Stomach smooth muscle (tissue), 2 donors: ENCODE results near the gene ARHGEF7.

Experiments used
- H3K27ac ChIP-seq: one replicate; pipeline ENCODE4 v1.7.0; 2013; ENCODE audit warnings: mild to moderate bottlenecking, low read length, inconsistent platforms
- H3K27me3 ChIP-seq, 2 donors: one replicate each; pipeline ENCODE4 v1.7.0; 2013; ENCODE audit warnings: low read length in 2 of 2; ENCODE audit not compliant: insufficient read depth in 2 of 2, control insufficient read depth in 1 of 2
- H3K36me3 ChIP-seq, 2 donors: one replicate each; pipeline ENCODE4 v1.7.0; 2013; ENCODE audit warnings: low read length in 2 of 2; ENCODE audit not compliant: control insufficient read depth in 2 of 2, insufficient read depth in 2 of 2
- H3K4me1 ChIP-seq: one replicate; pipeline ENCODE4 v1.7.0; 2013; ENCODE audit warnings: low read length; ENCODE audit not compliant: control insufficient read depth, insufficient read depth
- H3K4me3 ChIP-seq, 2 donors: one replicate each; pipeline ENCODE4 v1.7.0; 2013; ENCODE audit warnings: low read length in 2 of 2
- H3K9ac ChIP-seq, 2 donors: one replicate each; pipeline ENCODE4 v1.7.0; 2013; ENCODE audit warnings: low read length in 2 of 2, mild to moderate bottlenecking in 1 of 2
- H3K9me3 ChIP-seq, 2 donors: one replicate each; pipeline ENCODE4 v1.7.0; 2013; ENCODE audit warnings: low read length in 2 of 2; ENCODE audit not compliant: control insufficient read depth in 2 of 2
- donor health status: healthy.
- donor health status: Pancreatic carcinoma.

The ARHGEF7 gene

GRCh38 chr13:111318386-111318785 lies 203.3 kb downstream of the ARHGEF7 start:
- Histone ChIP-seq H3K27ac (no peak overlapping the region), H3K9ac (no peak overlapping the region), H3K4me1 (no peaks in the 10 kb centered on the region), H3K36me3 (peaks cover 0 to 2% of the 10 kb centered on the region in 2 donors), H3K27me3 (no peaks in the 10 kb centered on the region), H3K9me3 (no peaks in the 10 kb centered on the region), H3K4me3 (no peak overlapping the region)

GRCh38 chr13:111319521-111319920 lies 204.4 kb downstream of the ARHGEF7 start:
- Histone ChIP-seq H3K36me3 (peaks cover 0 to 2% of the 10 kb centered on the region in 2 donors), H3K9me3 (no peaks in the 10 kb centered on the region), H3K9ac (no peak overlapping the region), H3K4me3 (no peak overlapping the region), H3K27me3 (no peaks in the 10 kb centered on the region), H3K4me1 (no peaks in the 10 kb centered on the region), H3K27ac (no peak overlapping the region)

- peaks cover 0 to 2% of the 10 kb centered on the region in 2 donors for H3K36me3 ChIP-seq
- no peak within 1 kb of the TSS for H3K9ac ChIP-seq
These were observed 205.1 kb downstream of the ARHGEF7 start, which contains the start of gene TEX29 for GRCh38 chr13:111319998-111320911. TSS of gene TEX29 (plus strand) at chr13:111320642. CDS start at chr13:111320891, 249 bp downstream.

GRCh38 chr13:111322001-111322915 lies 207.1 kb downstream of the ARHGEF7 start:
- no peak overlapping the region for H3K27ac ChIP-seq
- no peaks in the 10 kb centered on the region for H3K4me1 ChIP-seq
- H3K9me3 ChIP-seq = no peaks in the 10 kb centered on the region
- H3K9ac ChIP-seq = no peak overlapping the region
- H3K4me3 ChIP-seq = no peak overlapping the region
- no peaks in the 10 kb centered on the region for H3K36me3 ChIP-seq
- H3K27me3 ChIP-seq = no peaks in the 10 kb centered on the region

More at GRCh38 chr13:111319998-111320911, 205.1 kb downstream of the ARHGEF7 start, which contains the start of gene TEX29:
- Histone ChIP-seq H3K9me3 (no peaks in the 10 kb centered on the region), H3K27ac (no peak within 1 kb of the TSS), H3K27me3 (no peaks in the 10 kb centered on the region), H3K4me1 (no peaks in the 10 kb centered on the region), H3K4me3 (no peak within 1 kb of the TSS)

GRCh38 chr13:111322916-111323331 lies 207.8 kb downstream of the ARHGEF7 start:
- H3K4me3 ChIP-seq = no peak overlapping the region

GRCh38 chr13:111323549-111323948 lies 208.4 kb downstream of the ARHGEF7 start:
- H3K9me3 ChIP-seq = no peaks in the 10 kb centered on the region
- no peak overlapping the region for H3K4me3 ChIP-seq
- H3K9ac ChIP-seq = no peak overlapping the region
- no peaks in the 10 kb centered on the region for H3K4me1 ChIP-seq
- no peaks in the 10 kb centered on the region for H3K36me3 ChIP-seq
- H3K27ac ChIP-seq = no peak overlapping the region
- no peaks in the 10 kb centered on the region for H3K27me3 ChIP-seq

More at GRCh38 chr13:111322916-111323331, 207.8 kb downstream of the ARHGEF7 start:
- H3K36me3 ChIP-seq = no peaks in the 10 kb centered on the region
- H3K9me3 ChIP-seq = no peaks in the 10 kb centered on the region
- no peak overlapping the region for H3K27ac ChIP-seq
- H3K4me1 ChIP-seq = no peaks in the 10 kb centered on the region
- no peak overlapping the region for H3K9ac ChIP-seq
- no peaks in the 10 kb centered on the region for H3K27me3 ChIP-seq

GRCh38 chr13:111323950-111324651 lies 209.0 kb downstream of the ARHGEF7 start:
- Histone ChIP-seq H3K27ac (no peak overlapping the region), H3K4me1 (no peaks in the 10 kb centered on the region), H3K36me3 (no peaks in the 10 kb centered on the region), H3K27me3 (no peaks in the 10 kb centered on the region), H3K9ac (no peak overlapping the region), H3K9me3 (no peaks in the 10 kb centered on the region), H3K4me3 (no peak overlapping the region)

GRCh38 chr13:111324736-111325135 lies 209.6 kb downstream of the ARHGEF7 start:
- H3K27ac ChIP-seq = no peak overlapping the region
- H3K9me3 ChIP-seq = no peaks in the 10 kb centered on the region
- no peaks in the 10 kb centered on the region for H3K36me3 ChIP-seq
- no peaks in the 10 kb centered on the region for H3K27me3 ChIP-seq
- no peaks in the 10 kb centered on the region for H3K4me1 ChIP-seq
- no peak overlapping the region for H3K9ac ChIP-seq
- no peak overlapping the region for H3K4me3 ChIP-seq

- no peak overlapping the region for H3K9ac ChIP-seq
- no peaks in the 10 kb centered on the region for H3K9me3 ChIP-seq
- H3K27me3 ChIP-seq = no peaks in the 10 kb centered on the region
- no peaks in the 10 kb centered on the region for H3K36me3 ChIP-seq
- H3K4me3 ChIP-seq = no peak overlapping the region
- no peak overlapping the region for H3K27ac ChIP-seq
- H3K4me1 ChIP-seq = no peaks in the 10 kb centered on the region
These were observed 210.2 kb downstream of the ARHGEF7 start for GRCh38 chr13:111325146-111325890.
